Measurements from ENCODE around the gene MLC1. TPM values are rescaled to one million over a fixed set of nuclear protein-coding genes. Genes with fewer than 3 reads are reported as not detected.
A peak's percentile ranks its signal among the peaks of the same experiment; 100 is the strongest.

Gene MLC1
- total and polyA plus RNA-seq, 2 of the 4 experiments (the other 2 are of a cell fraction) = 0.10 TPM; not detected in 1

DNA sequence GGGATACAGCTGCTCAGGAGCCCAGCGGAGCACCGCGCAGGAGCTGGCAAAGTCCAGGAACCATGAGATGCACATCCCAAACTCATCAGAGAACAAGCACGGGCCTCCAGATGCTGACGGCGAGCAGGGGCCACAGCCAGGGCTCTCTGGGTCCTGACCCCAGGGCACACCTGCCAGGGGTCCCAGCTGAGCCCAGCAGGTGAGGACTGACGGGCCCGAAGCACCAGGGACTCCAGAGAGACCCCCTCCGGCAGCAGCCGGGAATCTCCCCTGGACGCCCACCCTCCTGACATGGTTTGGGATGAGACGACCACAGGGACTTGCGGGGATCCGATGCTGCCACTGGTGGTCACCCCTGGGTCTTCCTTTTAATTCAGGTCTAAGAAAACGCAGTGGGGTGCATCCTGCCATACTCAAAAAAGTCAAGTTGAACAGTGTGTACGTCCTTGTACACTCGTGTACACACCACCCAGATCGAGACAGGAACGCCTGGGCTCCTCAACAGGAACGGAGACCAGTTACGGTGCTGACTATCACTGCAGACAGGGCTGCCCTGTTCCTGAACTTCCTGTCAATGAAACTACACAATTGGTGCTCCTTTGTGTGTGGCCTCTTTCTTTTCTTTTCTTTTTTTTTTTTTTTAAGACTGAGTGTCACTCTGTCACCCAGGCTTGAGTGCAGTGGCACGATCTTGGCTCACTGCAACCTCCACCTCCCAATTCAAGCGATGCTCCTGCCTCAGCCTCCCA, 49.1 kb downstream of the MLC1 start:
- no TSS peak for BruUV-seq (replicated peaks)
- intact Hi-C loops (cut with micrococcal nuclease) (no loop called here), in situ Hi-C loops (cut with MboI; ENCODE audit: low sequenced_read_pairs) (no loop called here), dilution Hi-C loops (cut with HindIII; ENCODE audit: low sequenced_read_pairs, unreplicated experiment) (no loop called here)
- DNase-seq (no peak), ATAC-seq (ENCODE audit: low read depth) (no peak)
- H3K4me1 ChIP-seq (ENCODE audit: control insufficient read depth, insufficient read depth, low read length) = no peaks in the 10 kb centered on the region
- no peak overlapping the region for H2AK5ac ChIP-seq (ENCODE audit: low read depth, low read length)
- no peak overlapping the region for H3K9ac ChIP-seq (ENCODE audit: low read depth, low read length)
- no peak overlapping the region for H2BK15ac ChIP-seq (ENCODE audit: low read depth, low read length)
- TF ChIP-seq CHD1 (IDR thresholded peaks at IDR 0.05; ENCODE audit: low read depth, low read length) = no peak
- no peak for TF ChIP-seq CEBPB (IDR thresholded peaks at IDR 0.05; ENCODE audit: low read depth, low read length)
- TF ChIP-seq MAFK (IDR thresholded peaks at IDR 0.05; ENCODE audit: low read depth, low read length) = no peak
- no peak for TF ChIP-seq BHLHE40 (IDR thresholded peaks at IDR 0.05; ENCODE audit: low read depth, low read length)
- no peak for TF ChIP-seq RFX5 (IDR thresholded peaks at IDR 0.05; ENCODE audit: low read depth, low read length)
- no peak for TF ChIP-seq MXI1 (IDR thresholded peaks at IDR 0.05; ENCODE audit: borderline replicate concordance, low read depth, low read length)
- TF ChIP-seq FOS (IDR thresholded peaks at IDR 0.05; ENCODE audit: low read depth, low read length) = no peak
- no peak for TF ChIP-seq POLR2A (IDR thresholded peaks at IDR 0.05; ENCODE audit: low read depth, low read length)
- TF ChIP-seq, protein P1, sequence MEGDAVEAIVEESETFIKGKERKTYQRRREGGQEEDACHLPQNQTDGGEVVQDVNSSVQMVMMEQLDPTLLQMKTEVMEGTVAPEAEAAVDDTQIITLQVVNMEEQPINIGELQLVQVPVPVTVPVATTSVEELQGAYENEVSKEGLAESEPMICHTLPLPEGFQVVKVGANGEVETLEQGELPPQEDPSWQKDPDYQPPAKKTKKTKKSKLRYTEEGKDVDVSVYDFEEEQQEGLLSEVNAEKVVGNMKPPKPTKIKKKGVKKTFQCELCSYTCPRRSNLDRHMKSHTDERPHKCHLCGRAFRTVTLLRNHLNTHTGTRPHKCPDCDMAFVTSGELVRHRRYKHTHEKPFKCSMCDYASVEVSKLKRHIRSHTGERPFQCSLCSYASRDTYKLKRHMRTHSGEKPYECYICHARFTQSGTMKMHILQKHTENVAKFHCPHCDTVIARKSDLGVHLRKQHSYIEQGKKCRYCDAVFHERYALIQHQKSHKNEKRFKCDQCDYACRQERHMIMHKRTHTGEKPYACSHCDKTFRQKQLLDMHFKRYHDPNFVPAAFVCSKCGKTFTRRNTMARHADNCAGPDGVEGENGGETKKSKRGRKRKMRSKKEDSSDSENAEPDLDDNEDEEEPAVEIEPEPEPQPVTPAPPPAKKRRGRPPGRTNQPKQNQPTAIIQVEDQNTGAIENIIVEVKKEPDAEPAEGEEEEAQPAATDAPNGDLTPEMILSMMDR (conservative IDR thresholded peaks at IDR 0.05; ENCODE audit: low read depth, low read length) = no peak
- TF ChIP-seq, protein P2, sequence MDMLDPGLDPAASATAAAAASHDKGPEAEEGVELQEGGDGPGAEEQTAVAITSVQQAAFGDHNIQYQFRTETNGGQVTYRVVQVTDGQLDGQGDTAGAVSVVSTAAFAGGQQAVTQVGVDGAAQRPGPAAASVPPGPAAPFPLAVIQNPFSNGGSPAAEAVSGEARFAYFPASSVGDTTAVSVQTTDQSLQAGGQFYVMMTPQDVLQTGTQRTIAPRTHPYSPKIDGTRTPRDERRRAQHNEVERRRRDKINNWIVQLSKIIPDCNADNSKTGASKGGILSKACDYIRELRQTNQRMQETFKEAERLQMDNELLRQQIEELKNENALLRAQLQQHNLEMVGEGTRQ (IDR thresholded peaks at IDR 0.05; ENCODE audit: low read depth, low read length) = no peak
- no peak for TF ChIP-seq NFE2L2 (IDR thresholded peaks at IDR 0.05; ENCODE audit: low read depth, low read length)
- TF ChIP-seq SMC3 (IDR thresholded peaks at IDR 0.05; ENCODE audit: low read depth, low read length) = no peak
- TF ChIP-seq, protein P3, sequence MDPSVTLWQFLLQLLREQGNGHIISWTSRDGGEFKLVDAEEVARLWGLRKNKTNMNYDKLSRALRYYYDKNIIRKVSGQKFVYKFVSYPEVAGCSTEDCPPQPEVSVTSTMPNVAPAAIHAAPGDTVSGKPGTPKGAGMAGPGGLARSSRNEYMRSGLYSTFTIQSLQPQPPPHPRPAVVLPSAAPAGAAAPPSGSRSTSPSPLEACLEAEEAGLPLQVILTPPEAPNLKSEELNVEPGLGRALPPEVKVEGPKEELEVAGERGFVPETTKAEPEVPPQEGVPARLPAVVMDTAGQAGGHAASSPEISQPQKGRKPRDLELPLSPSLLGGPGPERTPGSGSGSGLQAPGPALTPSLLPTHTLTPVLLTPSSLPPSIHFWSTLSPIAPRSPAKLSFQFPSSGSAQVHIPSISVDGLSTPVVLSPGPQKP (IDR thresholded peaks at IDR 0.05; ENCODE audit: borderline replicate concordance, low read depth, low read length) = no peak
- no peak for TF ChIP-seq MAZ (IDR thresholded peaks at IDR 0.05; ENCODE audit: borderline replicate concordance, low read depth, low read length)
- TF ChIP-seq RCOR1 (IDR thresholded peaks at IDR 0.05; ENCODE audit: insufficient replicate concordance, low read length) = no peak
- no peak for TF ChIP-seq RAD21 (IDR thresholded peaks at IDR 0.05; ENCODE audit: low read length)
- H2AK9ac ChIP-seq (replicated peaks; ENCODE audit: low read depth, low read length, poor library complexity) = peak overlapping the region; percentile 70
- H3K27ac ChIP-seq (ENCODE audit: insufficient read depth, low read length) = no peak overlapping the region
- H4K91ac ChIP-seq (ENCODE audit: insufficient read depth, low read depth, low read length) = no peak overlapping the region
- H3K27me3 ChIP-seq (ENCODE audit: control insufficient read depth, insufficient read depth, low read length) = peaks cover 16% of the 10 kb centered on the region
- H3K9me1 ChIP-seq (ENCODE audit: insufficient read depth, low read length) = no peaks in the 10 kb centered on the region
- no peak overlapping the region for H3K14ac ChIP-seq (replicated peaks; ENCODE audit: low read depth, low read length)
- ChIA-PET POLR2A (ENCODE audit: unreplicated experiment) (no interaction called here), CTCF (no interaction called here)
- no peak overlapping the region for H4K8ac ChIP-seq (ENCODE audit: low read depth in 2 of 2, low read length in 2 of 2)
- H3K18ac ChIP-seq (ENCODE audit: low read depth, low read length) = no peak overlapping the region
- H3K56ac ChIP-seq (ENCODE audit: extremely low read depth, insufficient read depth, low read length) = no peak overlapping the region
- no peak overlapping the region for H2BK120ac ChIP-seq (ENCODE audit: low read depth, low read length)
- H3K23ac ChIP-seq (ENCODE audit: low read depth, low read length) = no peak overlapping the region
- H3K4ac ChIP-seq (ENCODE audit: low read depth, low read length) = no peak overlapping the region
- H3K9me3 ChIP-seq (ENCODE audit: control insufficient read depth, insufficient read depth, low read length) = peaks cover 10% of the 10 kb centered on the region
- H3K4me2 ChIP-seq (ENCODE audit: low read depth, low read length) = no peak overlapping the region
- no peak overlapping the region for H4K5ac ChIP-seq (ENCODE audit: low read depth, low read length)
- H3K4me3 ChIP-seq (ENCODE audit: insufficient read depth, low read depth, low read length) = no peak overlapping the region
- no peaks in the 10 kb centered on the region for H3K36me3 ChIP-seq (ENCODE audit: control insufficient read depth, insufficient read depth, low read length)
- no peaks in the 10 kb centered on the region for H3K79me1 ChIP-seq (ENCODE audit: low read depth in 1 of 2, low read length in 2 of 2)
- H2BK5ac ChIP-seq (ENCODE audit: low read depth, low read length, poor library complexity, severe bottlenecking) = no peak overlapping the region
- 66% methylated on average over 9 of the region's 23 CpGs; no CpG with 5 or more reads in 1 of the 2 experiments for WGBS, 2 experiments (ENCODE audit: extremely low coverage in 2 of 2, insufficient read length in 1 of 2)
- H2AFZ ChIP-seq (replicated peaks; ENCODE audit: low read length, poor library complexity) = peak overlapping the region; percentile 32
- no peaks in the 10 kb centered on the region for H4K20me1 ChIP-seq (ENCODE audit: insufficient read depth, low read length)
- no peak overlapping the region for H2BK20ac ChIP-seq (ENCODE audit: low read depth, low read length)
